ENCODE data around the gene GNAS. TPM values are rescaled to one million over a fixed set of nuclear protein-coding genes. Genes with fewer than 3 reads are reported as not detected.

Gene GNAS
- total RNA-seq, 1 donor, result 474 TPM

GRCh38 chr20:58911970-58912369, 59.5 kb downstream of the GNAS start:
- H3K4me3 ChIP-seq (ENCODE audit: low read depth, low read length), result no peak overlapping the region
- no peak for TF ChIP-seq CTCF (IDR thresholded peaks at IDR 0.05; ENCODE audit: insufficient read depth, low read length)
- DNase-seq (ENCODE audit: low read depth), result no peak

GRCh38 chr20:58913079-58913478, 60.6 kb downstream of the GNAS start:
- no peak for TF ChIP-seq CTCF (IDR thresholded peaks at IDR 0.05; ENCODE audit: insufficient read depth, low read length)
- DNase-seq (ENCODE audit: low read depth), result no peak
- no peak overlapping the region for H3K4me3 ChIP-seq (ENCODE audit: low read depth, low read length)

- no peak overlapping the region for H3K4me3 ChIP-seq (ENCODE audit: low read depth, low read length)
- TF ChIP-seq CTCF (IDR thresholded peaks at IDR 0.05; ENCODE audit: insufficient read depth, low read length), result no peak
- no peak for DNase-seq (ENCODE audit: low read depth)
Observed at GRCh38 chr20:58918621-58919020, 66.1 kb downstream of the GNAS start.

- no peak for TF ChIP-seq CTCF (IDR thresholded peaks at IDR 0.05; ENCODE audit: insufficient read depth, low read length)
- no peak overlapping the region for H3K4me3 ChIP-seq (ENCODE audit: low read depth, low read length)
- DNase-seq (ENCODE audit: low read depth), result no peak
Observed at GRCh38 chr20:58921564-58921963, 69.0 kb downstream of the GNAS start.

- DNase-seq (ENCODE audit: low read depth), result no peak
- no peak for TF ChIP-seq CTCF (IDR thresholded peaks at IDR 0.05; ENCODE audit: insufficient read depth, low read length)
- no peak overlapping the region for H3K4me3 ChIP-seq (ENCODE audit: low read depth, low read length)
Observed at GRCh38 chr20:58922036-58922435, 69.5 kb downstream of the GNAS start.

GRCh38 chr20:58923117-58923712, 70.7 kb downstream of the GNAS start:
- no peak for DNase-seq (ENCODE audit: low read depth)

More at GRCh38 chr20:58923117-58923712, 70.7 kb downstream of the GNAS start:
- no peak overlapping the region for H3K4me3 ChIP-seq (ENCODE audit: low read depth, low read length)
- TF ChIP-seq CTCF (IDR thresholded peaks at IDR 0.05; ENCODE audit: insufficient read depth, low read length), result no peak

Data from fibroblast of the aortic adventitia (primary cell).